ENCODE data around the gene GSTA2. TPM values are rescaled to one million over a fixed set of nuclear protein-coding genes. Genes with fewer than 3 reads are reported as not detected.
"Not testable (repeated sequence)": the region's sequence is repeated elsewhere in the genome, so short reads cannot be mapped to it uniquely, and the experiment has no call there.

GSTA2 gene
- total RNA-seq, 2 experiments from 2014 or later: not detected

DNA sequence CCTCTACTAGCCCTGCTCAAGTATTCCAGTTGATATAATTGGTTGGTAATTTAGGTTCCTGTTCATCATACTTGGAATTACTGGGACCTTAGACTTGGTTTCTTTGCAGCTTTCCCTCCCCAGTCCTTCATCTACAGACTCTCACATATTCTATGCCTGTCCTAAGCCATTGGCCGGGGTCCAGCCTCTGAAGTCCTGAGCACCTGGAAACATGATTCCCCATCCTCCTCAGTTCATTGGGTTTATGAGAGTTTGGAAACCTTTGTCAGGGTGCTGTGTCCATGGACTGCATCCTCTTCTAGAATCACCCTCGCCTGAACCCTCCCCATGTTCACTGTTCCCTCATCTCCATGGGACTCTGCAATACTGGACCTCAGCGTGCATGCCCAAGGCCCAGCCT lies 8.8 kb downstream of the GSTA2 start:
- H4K20me1 ChIP-seq (ENCODE audit: insufficient read depth, low read length): no peaks in the 10 kb centered on the region
- no peak overlapping the region for H3K4me2 ChIP-seq (ENCODE audit: low read length)
- no peaks in the 10 kb centered on the region for H3K79me2 ChIP-seq (ENCODE audit: insufficient read depth, low read depth, low read length)
- CTCF ChIA-PET (ENCODE audit: unreplicated experiment): no interaction called here
- no peak overlapping the region for H2AFZ ChIP-seq (ENCODE audit: low read length)
- intact Hi-C loops (cut with micrococcal nuclease; ENCODE audit: unreplicated experiment): no loop called here
- no peaks in the 10 kb centered on the region for H3K9me2 ChIP-seq (ENCODE audit: insufficient read depth, low read length)
- no peak overlapping the region for H3K4me3 ChIP-seq (ENCODE audit: low read depth, low read length, poor library complexity, severe bottlenecking)
- H3K9me3 ChIP-seq (ENCODE audit: low read length): no peaks in the 10 kb centered on the region
- H3K27ac ChIP-seq (ENCODE audit: low read depth, low read length, poor library complexity, severe bottlenecking): no peak overlapping the region
- no peak for DNase-seq (ENCODE audit: low spot score)
- no peaks in the 10 kb centered on the region for H3K36me3 ChIP-seq (ENCODE audit: insufficient read depth, low read length)
- H3K4me1 ChIP-seq (ENCODE audit: insufficient read depth, low read length, poor library complexity, severe bottlenecking): no peaks in the 10 kb centered on the region
- POLR2A ChIA-PET: no interaction called here
- no TSS peak for BruUV-seq (replicated peaks)
- no peak for TF ChIP-seq EZH2phosphoT487 (IDR thresholded peaks at IDR 0.05; ENCODE audit: borderline replicate concordance, low read depth, low read length)
- TF ChIP-seq, protein P1, sequence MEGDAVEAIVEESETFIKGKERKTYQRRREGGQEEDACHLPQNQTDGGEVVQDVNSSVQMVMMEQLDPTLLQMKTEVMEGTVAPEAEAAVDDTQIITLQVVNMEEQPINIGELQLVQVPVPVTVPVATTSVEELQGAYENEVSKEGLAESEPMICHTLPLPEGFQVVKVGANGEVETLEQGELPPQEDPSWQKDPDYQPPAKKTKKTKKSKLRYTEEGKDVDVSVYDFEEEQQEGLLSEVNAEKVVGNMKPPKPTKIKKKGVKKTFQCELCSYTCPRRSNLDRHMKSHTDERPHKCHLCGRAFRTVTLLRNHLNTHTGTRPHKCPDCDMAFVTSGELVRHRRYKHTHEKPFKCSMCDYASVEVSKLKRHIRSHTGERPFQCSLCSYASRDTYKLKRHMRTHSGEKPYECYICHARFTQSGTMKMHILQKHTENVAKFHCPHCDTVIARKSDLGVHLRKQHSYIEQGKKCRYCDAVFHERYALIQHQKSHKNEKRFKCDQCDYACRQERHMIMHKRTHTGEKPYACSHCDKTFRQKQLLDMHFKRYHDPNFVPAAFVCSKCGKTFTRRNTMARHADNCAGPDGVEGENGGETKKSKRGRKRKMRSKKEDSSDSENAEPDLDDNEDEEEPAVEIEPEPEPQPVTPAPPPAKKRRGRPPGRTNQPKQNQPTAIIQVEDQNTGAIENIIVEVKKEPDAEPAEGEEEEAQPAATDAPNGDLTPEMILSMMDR (conservative IDR thresholded peaks at IDR 0.05; ENCODE audit: low read length): no peak

DNA sequence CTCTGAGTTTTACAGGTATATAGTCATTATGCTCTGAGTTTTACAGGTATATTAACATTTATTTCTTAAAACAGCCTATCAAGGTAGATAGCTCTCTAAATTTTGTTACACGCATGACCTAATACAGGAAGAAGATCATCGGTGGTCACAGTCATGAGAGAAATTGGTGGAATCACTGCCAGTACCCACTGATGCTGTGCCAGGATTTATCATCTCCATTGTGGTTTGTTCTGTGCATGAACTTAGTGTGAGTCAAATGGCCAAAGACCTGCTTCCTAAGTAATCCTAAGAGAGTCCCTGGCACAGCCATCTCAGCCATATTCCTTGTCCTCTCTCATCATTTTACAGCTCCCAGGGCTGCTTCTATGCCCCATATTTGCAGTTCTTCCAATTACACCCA lies 10.1 kb downstream of the GSTA2 start:
- DNase-seq (ENCODE audit: low spot score); H3K79me2 ChIP-seq (ENCODE audit: insufficient read depth, low read depth, low read length); H3K4me2 ChIP-seq (ENCODE audit: low read length); H2AFZ ChIP-seq (ENCODE audit: low read length); H3K36me3 ChIP-seq (ENCODE audit: insufficient read depth, low read length); intact Hi-C loops (cut with micrococcal nuclease; ENCODE audit: unreplicated experiment); POLR2A ChIA-PET; H3K4me3 ChIP-seq (ENCODE audit: low read depth, low read length, poor library complexity, severe bottlenecking); BruUV-seq (replicated peaks); H3K9me3 ChIP-seq (ENCODE audit: low read length); H3K4me1 ChIP-seq (ENCODE audit: insufficient read depth, low read length, poor library complexity, severe bottlenecking); H3K27ac ChIP-seq (ENCODE audit: low read depth, low read length, poor library complexity, severe bottlenecking); CTCF ChIA-PET (ENCODE audit: unreplicated experiment); H4K20me1 ChIP-seq (ENCODE audit: insufficient read depth, low read length); H3K9me2 ChIP-seq (ENCODE audit: insufficient read depth, low read length): not testable (repeated sequence)

DNA sequence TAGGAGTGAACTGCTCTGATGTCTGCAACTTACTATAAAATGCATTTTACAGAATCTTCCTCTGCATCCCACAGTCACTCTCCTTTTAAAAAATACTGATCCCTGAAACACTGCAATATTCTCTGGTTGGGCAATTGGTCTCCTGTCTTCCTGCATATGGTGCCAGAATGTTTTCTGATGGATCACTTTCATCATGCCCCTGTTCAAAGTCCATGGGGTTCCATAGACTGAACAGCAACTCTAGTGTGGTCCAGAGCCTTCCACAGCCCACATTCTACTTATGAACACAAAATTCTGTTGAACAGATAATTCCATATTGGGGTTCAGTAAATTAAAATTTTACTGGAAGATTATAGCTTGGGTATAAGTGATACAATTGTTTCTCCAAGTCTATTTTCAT lies 11.0 kb downstream of the GSTA2 start:
- ChIA-PET CTCF (ENCODE audit: unreplicated experiment) (no interaction called here), POLR2A (no interaction called here)
- Histone ChIP-seq H3K9me3 (ENCODE audit: low read length) (no peaks in the 10 kb centered on the region), H3K9me2 (ENCODE audit: insufficient read depth, low read length) (no peaks in the 10 kb centered on the region), H2AFZ (ENCODE audit: low read length) (no peak overlapping the region), H3K4me3 (ENCODE audit: low read depth, low read length, poor library complexity, severe bottlenecking) (no peak overlapping the region), H3K27ac (ENCODE audit: low read depth, low read length, poor library complexity, severe bottlenecking) (no peak overlapping the region), H3K4me1 (ENCODE audit: insufficient read depth, low read length, poor library complexity, severe bottlenecking) (no peaks in the 10 kb centered on the region), H3K4me2 (ENCODE audit: low read length) (no peak overlapping the region), H4K20me1 (ENCODE audit: insufficient read depth, low read length) (no peaks in the 10 kb centered on the region), H3K79me2 (ENCODE audit: insufficient read depth, low read depth, low read length) (no peaks in the 10 kb centered on the region), H3K36me3 (ENCODE audit: insufficient read depth, low read length) (no peaks in the 10 kb centered on the region)
- TF ChIP-seq, protein P1 (conservative IDR thresholded peaks at IDR 0.05; ENCODE audit: low read length): no peak
- TF ChIP-seq EZH2phosphoT487 (IDR thresholded peaks at IDR 0.05; ENCODE audit: borderline replicate concordance, low read depth, low read length): no peak
- no TSS peak for BruUV-seq (replicated peaks)
- intact Hi-C loops (cut with micrococcal nuclease; ENCODE audit: unreplicated experiment): no loop called here
- DNase-seq (ENCODE audit: low spot score): no peak

Measured in OCI-LY7 (cell line).